RWPE2 (cell line): Measurements from ENCODE around the gene BRME1.
A peak's percentile ranks its signal among the peaks of the same experiment; 100 is the strongest.

Source experiments
- ATAC-seq: fragments of 200-7000 bp; cut with Tn5 transposase; 3 replicates; pipeline ENCODE4 v1.9.1; 2021; ENCODE audit warnings: low read depth
- DNase-seq: peaks from one replicate; pipeline ENCODE4 v3.0.0-alpha.2; 2020; ENCODE audit warnings: low spot score
- H3K27ac ChIP-seq: fragments of 450-650 bp; 2 replicates; pipeline ENCODE4 v1.5.1; 2017; ENCODE audit warnings: mild to moderate bottlenecking; ENCODE audit not compliant: poor library complexity, severe bottlenecking
- H3K27me3 ChIP-seq: fragments of 250-450 bp; sonication (Bioruptor Pico); 2 replicates; pipeline ENCODE4 v1.5.1; 2021; ENCODE audit warnings: mild to moderate bottlenecking, moderate library complexity; ENCODE audit not compliant: insufficient read depth, poor library complexity, severe bottlenecking
- H3K36me3 ChIP-seq: fragments of 250-450 bp; sonication (Bioruptor Pico); 2 replicates; pipeline ENCODE4 v1.5.1; 2020; ENCODE audit warnings: low read depth, mild to moderate bottlenecking, moderate library complexity
- H3K4me1 ChIP-seq: fragments of 250-450 bp; sonication (Bioruptor Pico); 2 replicates; pipeline ENCODE4 v1.5.1; 2021; ENCODE audit warnings: mild to moderate bottlenecking, moderate library complexity; ENCODE audit not compliant: insufficient read depth, poor library complexity, severe bottlenecking
- H3K4me3 ChIP-seq: fragments of 250-450 bp; sonication (Bioruptor Pico); 2 replicates; pipeline ENCODE4 v1.5.1; 2021; ENCODE audit warnings: mild to moderate bottlenecking, moderate library complexity; ENCODE audit not compliant: severe bottlenecking
- H3K9me3 ChIP-seq: fragments of 250-450 bp; sonication (Bioruptor Pico); 2 replicates; pipeline ENCODE4 v1.5.1; 2021; ENCODE audit warnings: mild to moderate bottlenecking, moderate library complexity; ENCODE audit not compliant: severe bottlenecking
- TF ChIP-seq, protein P1 (sequence below): fragments of 450-650 bp; IDR thresholded peaks from one replicate; pipeline ENCODE4 v1.5.1; 2017; ENCODE audit warnings: mild to moderate bottlenecking, moderate library complexity; ENCODE audit not compliant: poor library complexity, severe bottlenecking

Gene BRME1

DNA sequence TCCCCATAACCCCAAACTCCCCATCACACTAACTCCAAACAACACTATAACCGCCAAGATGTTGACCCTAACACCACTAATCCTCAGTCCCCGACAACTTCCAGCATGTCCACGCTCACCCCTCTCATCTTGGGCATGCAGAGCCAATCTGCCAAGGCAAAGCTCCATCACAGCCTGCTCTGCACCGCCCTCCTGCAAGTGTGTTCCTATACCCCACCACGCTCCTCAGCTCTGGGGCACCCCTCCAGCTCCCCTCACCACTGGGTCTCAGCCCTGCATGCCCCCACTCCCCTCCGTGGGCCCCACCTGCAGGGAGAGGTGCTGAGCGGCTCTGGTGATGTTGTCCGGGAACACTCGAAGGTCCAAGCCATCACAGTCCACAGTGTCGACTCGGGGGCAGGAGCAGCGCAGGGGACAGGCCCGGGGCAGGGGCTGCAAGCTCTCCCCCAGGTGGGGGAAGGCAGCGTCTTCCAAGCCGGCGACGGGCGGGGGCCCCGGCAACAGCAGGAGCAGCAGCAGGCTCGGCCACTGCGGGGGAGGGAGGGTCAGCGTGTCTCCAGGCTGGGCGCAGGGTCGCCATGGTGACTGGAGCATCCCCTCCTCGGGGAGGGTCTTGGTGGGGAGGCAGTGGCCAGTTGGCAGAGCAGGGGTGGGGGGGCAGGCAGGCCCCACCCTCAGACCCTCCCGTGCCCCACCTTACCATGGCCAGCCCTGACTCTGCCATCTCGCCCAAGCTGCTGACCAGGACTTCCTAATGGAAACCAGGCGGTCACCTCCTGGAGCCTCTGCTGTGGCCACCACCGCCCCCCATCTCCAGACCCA, 31.8 kb upstream of the BRME1 start:
- DNase-seq (no peak), ATAC-seq (peak; percentile 10; the same call in 1 of the 3 replicates)
- H3K27ac ChIP-seq = no peak overlapping the region
- TF ChIP-seq, protein P1, sequence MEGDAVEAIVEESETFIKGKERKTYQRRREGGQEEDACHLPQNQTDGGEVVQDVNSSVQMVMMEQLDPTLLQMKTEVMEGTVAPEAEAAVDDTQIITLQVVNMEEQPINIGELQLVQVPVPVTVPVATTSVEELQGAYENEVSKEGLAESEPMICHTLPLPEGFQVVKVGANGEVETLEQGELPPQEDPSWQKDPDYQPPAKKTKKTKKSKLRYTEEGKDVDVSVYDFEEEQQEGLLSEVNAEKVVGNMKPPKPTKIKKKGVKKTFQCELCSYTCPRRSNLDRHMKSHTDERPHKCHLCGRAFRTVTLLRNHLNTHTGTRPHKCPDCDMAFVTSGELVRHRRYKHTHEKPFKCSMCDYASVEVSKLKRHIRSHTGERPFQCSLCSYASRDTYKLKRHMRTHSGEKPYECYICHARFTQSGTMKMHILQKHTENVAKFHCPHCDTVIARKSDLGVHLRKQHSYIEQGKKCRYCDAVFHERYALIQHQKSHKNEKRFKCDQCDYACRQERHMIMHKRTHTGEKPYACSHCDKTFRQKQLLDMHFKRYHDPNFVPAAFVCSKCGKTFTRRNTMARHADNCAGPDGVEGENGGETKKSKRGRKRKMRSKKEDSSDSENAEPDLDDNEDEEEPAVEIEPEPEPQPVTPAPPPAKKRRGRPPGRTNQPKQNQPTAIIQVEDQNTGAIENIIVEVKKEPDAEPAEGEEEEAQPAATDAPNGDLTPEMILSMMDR = no peak
- H3K9me3 ChIP-seq = no peaks in the 10 kb centered on the region
- no peaks in the 10 kb centered on the region for H3K27me3 ChIP-seq
- H3K4me3 ChIP-seq = no peak overlapping the region
- H3K36me3 ChIP-seq = no peaks in the 10 kb centered on the region
- peaks cover 8% of the 10 kb centered on the region for H3K4me1 ChIP-seq

GRCh38 chr19:13935765-13936510, 30.0 kb upstream of the BRME1 start:
- Histone ChIP-seq H3K36me3 (no peaks in the 10 kb centered on the region), H3K4me1 (peaks cover 10% of the 10 kb centered on the region), H3K4me3 (no peak overlapping the region), H3K27me3 (no peaks in the 10 kb centered on the region), H3K9me3 (no peaks in the 10 kb centered on the region), H3K27ac (no peak overlapping the region)
- TF ChIP-seq, protein P1 = no peak
- DNase-seq = no peak
- no peak for ATAC-seq

DNA sequence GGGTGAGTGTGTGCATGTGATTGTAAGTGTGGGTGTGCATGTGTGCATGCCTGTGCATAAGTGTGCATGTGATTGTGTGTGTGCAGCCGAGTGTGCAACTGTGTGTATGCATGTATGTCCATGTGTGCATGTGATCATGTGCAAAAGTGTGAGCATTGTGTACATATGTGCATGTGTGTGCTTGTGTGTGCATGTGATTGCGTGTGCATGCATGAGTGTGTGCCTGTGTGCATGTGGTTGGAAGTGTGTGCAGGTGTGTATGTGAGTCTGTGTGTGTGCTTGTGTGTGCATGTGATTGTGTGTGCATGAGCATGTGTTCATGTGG, 28.8 kb upstream of the BRME1 start:
- H3K27me3 ChIP-seq = no peaks in the 10 kb centered on the region
- ATAC-seq (no peak), DNase-seq (no peak)
- no peak overlapping the region for H3K27ac ChIP-seq
- H3K4me3 ChIP-seq = no peak overlapping the region
- no peaks in the 10 kb centered on the region for H3K9me3 ChIP-seq
- peaks cover 10% of the 10 kb centered on the region for H3K4me1 ChIP-seq
- H3K36me3 ChIP-seq = no peaks in the 10 kb centered on the region
- TF ChIP-seq, protein P1 = no peak

DNA sequence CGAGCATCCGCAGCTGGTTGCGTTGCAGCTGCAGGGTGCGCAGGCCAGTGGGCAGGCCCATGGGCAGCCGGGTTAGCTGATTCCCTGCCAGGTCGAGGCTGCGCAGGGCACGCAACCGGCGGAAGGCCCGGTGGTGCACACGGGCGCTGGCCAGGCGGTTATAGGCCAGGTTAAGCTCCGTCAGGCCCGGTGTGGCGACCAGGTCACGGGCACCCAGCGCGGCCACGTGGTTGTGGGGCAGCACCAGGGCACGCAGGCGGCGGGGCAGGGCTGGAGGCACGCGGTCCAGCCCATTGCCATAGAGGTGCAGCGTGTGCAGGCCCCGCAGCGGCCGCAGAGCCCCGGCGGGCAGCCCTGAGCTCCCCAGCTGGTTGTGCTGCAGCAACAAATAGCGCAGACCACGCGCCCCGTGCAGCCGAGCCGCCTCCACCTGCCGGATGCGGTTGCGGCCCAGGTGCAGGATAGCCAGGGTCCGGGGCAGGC, 27.0 kb upstream of the BRME1 start:
- no peak for DNase-seq
- H3K9me3 ChIP-seq = no peaks in the 10 kb centered on the region
- peaks cover 3% of the 10 kb centered on the region for H3K36me3 ChIP-seq
- no peak overlapping the region for H3K4me3 ChIP-seq
- H3K27ac ChIP-seq = no peak overlapping the region
- TF ChIP-seq, protein P1 = no peak
- H3K27me3 ChIP-seq = no peaks in the 10 kb centered on the region
- no peak for ATAC-seq
- peaks cover 2% of the 10 kb centered on the region for H3K4me1 ChIP-seq
